SK-N-SH (cell line): ENCODE data around the gene APBB2.

ENCODE experiments used
- EP300 ChIP-seq, 2 experiments: IDR thresholded peaks; 2 replicates each; pipeline versions ENCODE4 v1.4.0 to v1.6.1; 2012; ENCODE audit warnings: borderline replicate concordance in 1 of 2, low read depth in 1 of 2, low read length in 1 of 2
- EZH2phosphoT487 ChIP-seq: fragments of 200-600 bp; sonication (generic); IDR thresholded peaks from 2 replicates; pipeline ENCODE4 v1.6.1; 2017; ENCODE audit warnings: low read depth, mixed run types, mild to moderate bottlenecking, antibody characterized with exemption, moderate library complexity, borderline replicate concordance
- FOXM1 ChIP-seq: IDR thresholded peaks from 2 replicates; pipeline ENCODE4 v1.4.0; 2012; ENCODE audit warnings: low read depth, mild to moderate bottlenecking
- NFIC ChIP-seq: IDR thresholded peaks from 2 replicates; pipeline ENCODE4 v1.4.0; 2012; ENCODE audit warnings: borderline replicate concordance
- POLR2AphosphoS5 ChIP-seq: IDR thresholded peaks from 2 replicates; pipeline ENCODE4 v1.6.1; 2012; ENCODE audit warnings: low read depth, low read length
- RAD21 ChIP-seq: IDR thresholded peaks from 2 replicates; pipeline ENCODE4 v1.6.1; 2012; ENCODE audit warnings: mild to moderate bottlenecking, low read length
- TF ChIP-seq, protein P1 (sequence below): IDR thresholded peaks from 2 replicates; pipeline ENCODE4 v1.6.1; 2012; ENCODE audit warnings: mild to moderate bottlenecking, low read depth, low read length, moderate library complexity
- TF ChIP-seq, protein P2 (sequence below): fragments of 200-600 bp; sonication (generic); IDR thresholded peaks from 2 replicates; pipeline ENCODE4 v1.6.1; 2017; ENCODE audit warnings: antibody characterized with exemption, mild to moderate bottlenecking, moderate library complexity
- TF ChIP-seq, protein P3 (sequence below): fragments of 150-350 bp; IDR thresholded peaks from 2 replicates; pipeline ENCODE4 v1.6.1; 2017; ENCODE audit warnings: antibody characterized with exemption, low read length, low read depth, borderline replicate concordance
- TF ChIP-seq, protein P4 (sequence below): fragments of 150-350 bp; IDR thresholded peaks from 2 replicates; pipeline ENCODE4 v1.6.1; 2016; ENCODE audit warnings: mild to moderate bottlenecking, low read depth, low read length
- TF ChIP-seq, protein P5 (sequence below): IDR thresholded peaks from 2 replicates; pipeline ENCODE4 v1.4.0; 2012; ENCODE audit warnings: low read depth

DNA sequence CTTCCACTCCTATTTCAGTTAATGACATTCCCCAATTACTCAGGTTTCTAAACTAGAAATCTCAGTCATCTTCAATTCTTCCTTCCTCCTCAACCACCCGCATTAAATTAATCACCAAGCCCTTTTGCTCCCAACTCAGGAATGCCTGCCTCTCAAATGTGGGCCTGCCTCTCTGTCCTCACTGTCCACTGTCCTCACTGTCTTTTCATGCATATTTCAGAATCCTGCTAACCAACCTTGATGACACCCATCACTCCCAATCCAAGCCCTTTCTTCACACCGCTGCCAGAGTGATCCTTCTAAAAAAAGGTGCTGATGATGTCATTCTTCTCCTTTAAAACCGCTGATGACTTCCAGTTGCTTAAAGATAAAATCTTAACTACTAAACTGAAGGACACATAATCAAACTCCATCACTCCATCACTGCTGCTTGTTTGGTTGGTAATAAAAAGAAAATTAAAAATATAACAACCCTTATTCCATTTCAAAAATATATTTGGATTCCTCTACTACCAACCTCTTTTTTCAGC lies 5.1 kb upstream of the APBB2 start:
- no peak for TF ChIP-seq EZH2phosphoT487
- TF ChIP-seq, protein P1, sequence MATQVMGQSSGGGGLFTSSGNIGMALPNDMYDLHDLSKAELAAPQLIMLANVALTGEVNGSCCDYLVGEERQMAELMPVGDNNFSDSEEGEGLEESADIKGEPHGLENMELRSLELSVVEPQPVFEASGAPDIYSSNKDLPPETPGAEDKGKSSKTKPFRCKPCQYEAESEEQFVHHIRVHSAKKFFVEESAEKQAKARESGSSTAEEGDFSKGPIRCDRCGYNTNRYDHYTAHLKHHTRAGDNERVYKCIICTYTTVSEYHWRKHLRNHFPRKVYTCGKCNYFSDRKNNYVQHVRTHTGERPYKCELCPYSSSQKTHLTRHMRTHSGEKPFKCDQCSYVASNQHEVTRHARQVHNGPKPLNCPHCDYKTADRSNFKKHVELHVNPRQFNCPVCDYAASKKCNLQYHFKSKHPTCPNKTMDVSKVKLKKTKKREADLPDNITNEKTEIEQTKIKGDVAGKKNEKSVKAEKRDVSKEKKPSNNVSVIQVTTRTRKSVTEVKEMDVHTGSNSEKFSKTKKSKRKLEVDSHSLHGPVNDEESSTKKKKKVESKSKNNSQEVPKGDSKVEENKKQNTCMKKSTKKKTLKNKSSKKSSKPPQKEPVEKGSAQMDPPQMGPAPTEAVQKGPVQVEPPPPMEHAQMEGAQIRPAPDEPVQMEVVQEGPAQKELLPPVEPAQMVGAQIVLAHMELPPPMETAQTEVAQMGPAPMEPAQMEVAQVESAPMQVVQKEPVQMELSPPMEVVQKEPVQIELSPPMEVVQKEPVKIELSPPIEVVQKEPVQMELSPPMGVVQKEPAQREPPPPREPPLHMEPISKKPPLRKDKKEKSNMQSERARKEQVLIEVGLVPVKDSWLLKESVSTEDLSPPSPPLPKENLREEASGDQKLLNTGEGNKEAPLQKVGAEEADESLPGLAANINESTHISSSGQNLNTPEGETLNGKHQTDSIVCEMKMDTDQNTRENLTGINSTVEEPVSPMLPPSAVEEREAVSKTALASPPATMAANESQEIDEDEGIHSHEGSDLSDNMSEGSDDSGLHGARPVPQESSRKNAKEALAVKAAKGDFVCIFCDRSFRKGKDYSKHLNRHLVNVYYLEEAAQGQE, result no peak
- TF ChIP-seq, protein P2, sequence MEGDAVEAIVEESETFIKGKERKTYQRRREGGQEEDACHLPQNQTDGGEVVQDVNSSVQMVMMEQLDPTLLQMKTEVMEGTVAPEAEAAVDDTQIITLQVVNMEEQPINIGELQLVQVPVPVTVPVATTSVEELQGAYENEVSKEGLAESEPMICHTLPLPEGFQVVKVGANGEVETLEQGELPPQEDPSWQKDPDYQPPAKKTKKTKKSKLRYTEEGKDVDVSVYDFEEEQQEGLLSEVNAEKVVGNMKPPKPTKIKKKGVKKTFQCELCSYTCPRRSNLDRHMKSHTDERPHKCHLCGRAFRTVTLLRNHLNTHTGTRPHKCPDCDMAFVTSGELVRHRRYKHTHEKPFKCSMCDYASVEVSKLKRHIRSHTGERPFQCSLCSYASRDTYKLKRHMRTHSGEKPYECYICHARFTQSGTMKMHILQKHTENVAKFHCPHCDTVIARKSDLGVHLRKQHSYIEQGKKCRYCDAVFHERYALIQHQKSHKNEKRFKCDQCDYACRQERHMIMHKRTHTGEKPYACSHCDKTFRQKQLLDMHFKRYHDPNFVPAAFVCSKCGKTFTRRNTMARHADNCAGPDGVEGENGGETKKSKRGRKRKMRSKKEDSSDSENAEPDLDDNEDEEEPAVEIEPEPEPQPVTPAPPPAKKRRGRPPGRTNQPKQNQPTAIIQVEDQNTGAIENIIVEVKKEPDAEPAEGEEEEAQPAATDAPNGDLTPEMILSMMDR, result no peak
- no peak for TF ChIP-seq FOXM1
- no peak for TF ChIP-seq EP300 (IDR thresholded peaks at IDR 0.05; ENCODE audit: borderline replicate concordance in 1 of 2, low read depth in 1 of 2, low read length in 1 of 2)
- no peak for TF ChIP-seq RAD21
- no peak for TF ChIP-seq NFIC
- TF ChIP-seq, protein P3, sequence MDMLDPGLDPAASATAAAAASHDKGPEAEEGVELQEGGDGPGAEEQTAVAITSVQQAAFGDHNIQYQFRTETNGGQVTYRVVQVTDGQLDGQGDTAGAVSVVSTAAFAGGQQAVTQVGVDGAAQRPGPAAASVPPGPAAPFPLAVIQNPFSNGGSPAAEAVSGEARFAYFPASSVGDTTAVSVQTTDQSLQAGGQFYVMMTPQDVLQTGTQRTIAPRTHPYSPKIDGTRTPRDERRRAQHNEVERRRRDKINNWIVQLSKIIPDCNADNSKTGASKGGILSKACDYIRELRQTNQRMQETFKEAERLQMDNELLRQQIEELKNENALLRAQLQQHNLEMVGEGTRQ, result no peak
- TF ChIP-seq, protein P4, sequence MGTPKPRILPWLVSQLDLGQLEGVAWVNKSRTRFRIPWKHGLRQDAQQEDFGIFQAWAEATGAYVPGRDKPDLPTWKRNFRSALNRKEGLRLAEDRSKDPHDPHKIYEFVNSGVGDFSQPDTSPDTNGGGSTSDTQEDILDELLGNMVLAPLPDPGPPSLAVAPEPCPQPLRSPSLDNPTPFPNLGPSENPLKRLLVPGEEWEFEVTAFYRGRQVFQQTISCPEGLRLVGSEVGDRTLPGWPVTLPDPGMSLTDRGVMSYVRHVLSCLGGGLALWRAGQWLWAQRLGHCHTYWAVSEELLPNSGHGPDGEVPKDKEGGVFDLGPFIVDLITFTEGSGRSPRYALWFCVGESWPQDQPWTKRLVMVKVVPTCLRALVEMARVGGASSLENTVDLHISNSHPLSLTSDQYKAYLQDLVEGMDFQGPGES, result no peak
- no peak for TF ChIP-seq POLR2AphosphoS5
- TF ChIP-seq, protein P5, sequence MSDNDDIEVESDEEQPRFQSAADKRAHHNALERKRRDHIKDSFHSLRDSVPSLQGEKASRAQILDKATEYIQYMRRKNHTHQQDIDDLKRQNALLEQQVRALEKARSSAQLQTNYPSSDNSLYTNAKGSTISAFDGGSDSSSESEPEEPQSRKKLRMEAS, result no peak
